Stomach (tissue), 4 donors: ENCODE measurements around the gene CHCHD6.

Experiments
- POLR2A ChIP-seq, 4 donors: fragments of 450-650 bp; IDR thresholded peaks; one replicate each; pipeline ENCODE4 v1.6.1; 2016; ENCODE audit warnings: antibody characterized with exemption in 4 of 4, control low read depth in 2 of 4, mild to moderate bottlenecking in 1 of 4, moderate library complexity in 1 of 4
- POLR2AphosphoS5 ChIP-seq, 3 donors: sonication (generic); formaldehyde crosslinking; IDR thresholded peaks; one replicate each; pipeline ENCODE4 v1.6.1; 2016; ENCODE audit warnings: antibody characterized with exemption in 3 of 3
- TF ChIP-seq, protein P1 (sequence below), 7 experiments: fragments of 450-650 bp in 4 of 7; fragments of 200-600 bp in 3 of 7; sonication (generic) in 3 of 7; IDR thresholded peaks; one replicate each; pipeline ENCODE4 v1.5.1; 2016 to 2019; ENCODE audit warnings: antibody characterized with exemption in 7 of 7, control low read depth in 2 of 7, mild to moderate bottlenecking in 1 of 7

DNA sequence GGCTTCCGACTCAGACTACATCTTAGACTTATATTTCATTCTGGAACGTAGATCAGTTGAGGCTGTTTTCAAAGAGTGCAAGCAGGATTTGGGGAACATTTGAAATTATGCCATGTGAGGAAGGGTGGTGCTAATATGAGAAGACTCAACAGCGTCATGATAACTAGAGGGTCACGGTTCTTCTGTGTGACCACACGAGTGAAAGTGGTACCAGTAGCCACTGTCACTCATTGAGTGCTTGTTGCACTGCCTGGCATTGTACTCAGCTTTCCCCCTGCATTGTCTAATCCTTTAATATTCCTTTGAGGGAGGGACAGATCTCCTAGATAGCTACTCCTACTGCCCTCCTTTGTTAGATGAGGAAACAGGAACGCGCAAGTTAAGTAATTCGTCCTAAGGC is 197.6 kb downstream of the CHCHD6 start:
- TF ChIP-seq, protein P1, sequence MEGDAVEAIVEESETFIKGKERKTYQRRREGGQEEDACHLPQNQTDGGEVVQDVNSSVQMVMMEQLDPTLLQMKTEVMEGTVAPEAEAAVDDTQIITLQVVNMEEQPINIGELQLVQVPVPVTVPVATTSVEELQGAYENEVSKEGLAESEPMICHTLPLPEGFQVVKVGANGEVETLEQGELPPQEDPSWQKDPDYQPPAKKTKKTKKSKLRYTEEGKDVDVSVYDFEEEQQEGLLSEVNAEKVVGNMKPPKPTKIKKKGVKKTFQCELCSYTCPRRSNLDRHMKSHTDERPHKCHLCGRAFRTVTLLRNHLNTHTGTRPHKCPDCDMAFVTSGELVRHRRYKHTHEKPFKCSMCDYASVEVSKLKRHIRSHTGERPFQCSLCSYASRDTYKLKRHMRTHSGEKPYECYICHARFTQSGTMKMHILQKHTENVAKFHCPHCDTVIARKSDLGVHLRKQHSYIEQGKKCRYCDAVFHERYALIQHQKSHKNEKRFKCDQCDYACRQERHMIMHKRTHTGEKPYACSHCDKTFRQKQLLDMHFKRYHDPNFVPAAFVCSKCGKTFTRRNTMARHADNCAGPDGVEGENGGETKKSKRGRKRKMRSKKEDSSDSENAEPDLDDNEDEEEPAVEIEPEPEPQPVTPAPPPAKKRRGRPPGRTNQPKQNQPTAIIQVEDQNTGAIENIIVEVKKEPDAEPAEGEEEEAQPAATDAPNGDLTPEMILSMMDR (IDR thresholded peaks at IDR 0.05) = no peak
- TF ChIP-seq POLR2AphosphoS5 (IDR thresholded peaks at IDR 0.05) (no peak), POLR2A (IDR thresholded peaks at IDR 0.05) (no peak)
